GM19324 (cell line): ENCODE results near the gene MMP15.
"Not testable (repeated sequence)": the region's sequence is repeated elsewhere in the genome, so short reads cannot be mapped to it uniquely, and the experiment has no call there.

Experiments used
- ATAC-seq: cut with Tn5 transposase; IDR thresholded peaks from one replicate; pipeline ENCODE4 v1.9.1; 2021; ENCODE audit warnings: mild to moderate bottlenecking, moderate library complexity; ENCODE audit not compliant: unreplicated experiment, low FRiP score

MMP15 gene

DNA sequence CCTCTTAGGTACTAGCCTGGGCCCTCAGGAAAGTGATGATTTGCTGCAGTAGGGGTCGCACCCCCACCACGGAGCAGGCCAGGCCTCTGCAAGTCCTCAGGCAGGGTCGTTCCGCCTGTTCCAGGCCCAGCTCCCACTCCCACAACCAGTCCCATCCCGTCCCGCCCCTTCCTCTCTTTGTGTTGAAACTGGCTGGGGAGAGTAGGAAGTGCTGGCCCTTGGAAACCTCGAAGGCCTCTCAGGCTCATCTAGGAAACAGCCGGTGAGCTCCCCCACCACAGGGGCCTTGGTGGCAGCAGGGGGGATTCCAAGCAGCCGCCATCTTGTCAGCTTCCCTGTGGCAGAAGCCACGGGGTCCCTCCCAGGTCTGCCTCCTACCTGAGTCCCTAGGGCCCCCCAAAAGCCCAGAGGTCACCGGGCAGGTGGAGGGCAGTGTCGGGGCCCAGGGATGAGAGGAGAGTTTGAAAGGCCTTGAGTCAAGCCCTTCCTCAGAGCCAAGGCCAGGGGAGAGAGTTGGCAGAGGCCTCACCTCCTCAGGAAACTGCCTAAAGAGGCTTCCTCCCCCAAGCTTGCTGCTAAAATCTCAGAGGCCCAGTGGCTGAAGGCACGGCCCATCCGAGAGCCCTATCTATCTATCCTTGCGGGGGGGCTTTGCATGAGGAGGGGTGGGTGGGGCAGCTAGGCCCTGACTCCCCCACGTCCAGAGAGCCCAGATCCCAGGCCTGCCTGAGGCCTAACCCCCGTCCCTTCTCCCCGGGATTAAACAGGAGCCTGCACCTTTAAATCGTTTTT is 22.2 kb downstream of the MMP15 start:
- no peak for ATAC-seq

GRCh38 chr16:58048494-58049231 is 23.1 kb downstream of the MMP15 start:
- no peak for ATAC-seq

GRCh38 chr16:58049232-58050185 is 24.0 kb downstream of the MMP15 start:
- ATAC-seq = no peak

DNA sequence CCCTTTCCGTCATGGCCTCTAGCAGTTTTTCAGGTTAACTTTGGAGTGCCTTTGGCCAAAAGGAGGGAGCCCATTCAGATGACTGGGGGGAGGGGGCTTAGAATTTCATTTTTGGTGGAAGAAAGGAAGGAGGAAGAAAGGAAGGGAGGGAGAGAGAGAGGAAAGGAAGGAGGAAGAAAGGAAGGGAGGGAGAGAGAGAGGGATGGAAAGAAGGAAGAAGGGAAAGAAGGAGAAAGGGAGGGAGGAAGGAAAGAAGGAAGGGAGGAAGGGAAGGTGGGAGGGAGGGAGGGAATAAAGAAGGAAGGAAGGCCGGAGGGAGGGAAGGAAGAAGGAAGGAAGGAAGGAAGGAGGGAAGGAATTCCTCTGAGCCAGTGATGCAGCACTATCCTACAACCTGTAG is 25.7 kb downstream of the MMP15 start:
- ATAC-seq = no peak

GRCh38 chr16:58051821-58052603 is 26.5 kb downstream of the MMP15 start:
- no peak for ATAC-seq

DNA sequence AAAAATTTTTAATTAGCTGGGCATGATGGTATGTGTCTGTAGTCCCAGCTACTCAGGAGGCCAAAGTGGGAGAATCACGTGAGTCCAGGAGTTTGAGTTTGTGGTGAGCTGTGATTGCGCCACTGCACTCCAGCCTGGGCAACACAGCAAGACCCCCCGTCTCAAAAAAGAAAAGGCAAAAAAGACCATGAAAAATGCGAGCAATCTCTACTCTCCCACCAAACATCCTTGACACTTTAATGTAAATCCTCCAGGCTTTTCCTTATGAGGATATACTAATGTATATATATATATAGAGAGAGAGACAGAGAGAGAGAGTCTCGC is 28.1 kb downstream of the MMP15 start:
- ATAC-seq = no peak

DNA sequence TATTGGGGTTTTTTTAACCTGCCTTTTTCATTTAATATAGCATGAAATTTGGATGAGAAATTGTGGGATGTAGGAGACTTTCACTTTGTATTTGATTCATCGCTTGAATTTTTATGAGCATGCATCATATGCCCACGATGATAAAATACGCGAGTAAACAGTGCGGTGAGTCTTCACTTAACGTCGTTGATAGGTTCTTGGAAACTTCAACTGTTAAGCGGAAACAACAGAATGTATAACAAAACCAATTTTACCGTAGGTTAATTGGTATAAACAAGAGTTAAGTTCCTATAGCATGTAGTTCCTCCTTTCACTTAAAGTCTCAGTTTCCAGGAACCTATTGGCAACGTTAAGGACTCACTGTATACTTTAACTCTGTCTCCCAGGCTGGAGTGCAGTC is 28.7 kb downstream of the MMP15 start:
- ATAC-seq = no peak

DNA sequence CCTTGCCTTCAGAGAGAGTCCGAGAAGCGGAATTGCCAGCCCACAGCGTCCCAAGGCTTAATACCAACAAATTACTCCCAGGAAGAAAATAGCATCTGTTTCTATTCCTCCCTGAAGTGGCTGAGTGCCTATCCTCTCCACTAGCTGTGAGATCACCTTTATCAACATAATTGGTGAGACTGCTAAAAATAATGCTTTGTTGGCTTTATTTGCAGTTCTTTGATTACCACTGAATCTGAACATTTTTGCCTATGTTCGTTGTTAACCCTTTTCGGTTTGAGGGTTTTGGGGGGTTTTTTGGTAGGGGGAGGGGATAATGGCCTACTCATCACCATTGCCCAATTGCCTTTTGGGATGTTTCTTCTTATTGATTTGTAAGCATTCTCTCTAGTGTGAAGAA is 31.0 kb downstream of the MMP15 start:
- no peak for ATAC-seq

DNA sequence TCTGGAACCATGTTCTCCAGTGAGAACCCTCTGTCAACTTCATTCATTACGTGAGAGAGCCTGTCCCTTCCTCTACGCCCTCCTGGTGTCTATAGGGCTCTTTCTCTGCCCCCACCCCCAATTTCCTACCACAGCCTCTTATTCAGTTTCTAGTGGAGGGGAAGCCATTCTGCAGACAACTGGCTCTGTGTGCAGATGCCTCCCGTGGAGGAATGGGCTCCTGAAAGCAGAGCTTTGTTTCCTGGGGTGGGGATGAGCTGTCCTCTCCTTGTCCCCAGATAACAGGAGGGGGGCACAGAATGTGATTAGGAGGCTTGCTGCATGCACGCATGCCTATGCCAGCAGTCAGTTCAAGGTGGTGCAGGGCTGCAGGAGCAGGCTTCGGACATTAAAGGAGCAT is 31.6 kb downstream of the MMP15 start:
- no peak for ATAC-seq

DNA sequence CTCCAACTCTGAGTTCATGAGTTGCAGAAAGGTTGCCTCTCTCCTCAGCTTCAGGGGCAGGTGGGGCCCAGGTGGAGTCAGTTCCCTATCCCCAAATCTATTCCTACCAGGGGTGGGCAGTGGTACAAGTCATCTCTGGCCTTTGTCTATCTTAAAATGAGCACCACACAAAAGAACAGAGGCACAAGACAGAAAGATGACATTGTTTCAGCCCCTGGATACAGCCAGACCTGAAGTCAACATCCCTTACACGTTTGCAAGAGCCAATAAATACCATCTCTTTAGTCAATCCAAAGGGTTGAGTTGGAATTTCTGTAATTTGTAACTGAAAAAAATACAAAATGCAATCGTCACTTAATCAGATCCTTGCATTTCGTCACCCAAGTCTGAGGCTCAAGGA is 32.2 kb downstream of the MMP15 start:
- ATAC-seq = no peak

- ATAC-seq = no peak
Measured at GRCh38 chr16:58062821-58063220, 37.3 kb downstream of the MMP15 start.

DNA sequence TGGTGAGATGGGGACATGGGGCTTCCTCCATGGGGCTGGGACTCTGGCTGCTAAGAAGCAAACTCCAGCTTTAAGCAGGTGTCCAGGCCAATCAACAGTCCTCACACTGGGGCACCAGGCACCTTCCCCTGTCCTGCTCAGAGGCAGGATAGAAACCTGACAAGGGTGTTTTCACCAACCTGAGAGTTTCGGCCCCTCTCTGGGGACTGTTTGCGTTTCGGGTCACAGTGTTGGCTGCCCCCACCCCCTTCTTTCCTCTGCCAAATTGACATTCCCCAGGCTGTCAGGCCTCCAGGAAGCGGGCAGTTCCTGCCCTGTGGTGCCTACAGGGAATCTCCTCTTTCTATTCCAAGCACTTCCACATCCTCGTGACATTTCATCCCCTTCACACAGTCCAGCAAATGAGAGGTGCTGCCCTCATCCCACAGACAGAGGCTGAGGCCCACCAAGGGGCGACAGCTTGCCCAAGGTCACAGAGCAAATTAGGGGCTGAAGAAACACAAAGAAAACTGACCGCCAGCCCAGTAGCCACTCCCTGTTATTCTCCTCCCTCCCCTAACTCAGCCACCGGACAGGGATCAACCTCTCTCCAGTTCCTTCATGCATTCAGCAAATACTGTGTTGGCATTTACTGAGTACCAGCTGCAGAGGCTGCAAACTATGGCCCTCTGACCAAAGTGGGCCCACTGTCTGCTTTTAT is 38.0 kb downstream of the MMP15 start:
- ATAC-seq = no peak

- ATAC-seq = no peak
Measured at GRCh38 chr16:58070585-58070984, 45.0 kb downstream of the MMP15 start.

DNA sequence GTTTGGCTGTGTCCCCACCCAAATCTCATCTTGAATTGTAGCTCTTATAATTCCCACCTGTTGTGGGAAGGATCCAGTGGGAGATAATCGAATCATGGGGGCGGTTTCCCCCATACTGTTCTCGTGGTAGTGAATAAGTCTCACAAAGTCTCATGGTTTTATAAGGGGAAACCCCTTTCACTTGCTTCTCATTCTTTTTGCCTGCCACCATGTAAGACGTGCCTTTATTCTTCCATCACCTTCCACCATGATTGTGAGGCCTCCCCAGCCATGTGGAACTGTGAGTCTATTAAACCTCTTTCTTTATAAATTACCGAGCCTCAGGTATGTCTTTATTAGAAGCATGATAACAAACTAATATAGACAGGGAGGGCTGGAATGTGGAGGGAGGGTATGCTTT is 46.6 kb downstream of the MMP15 start:
- ATAC-seq = not testable (repeated sequence)

- not testable (repeated sequence) for ATAC-seq
Measured at GRCh38 chr16:58073086-58073485, 47.5 kb downstream of the MMP15 start.

DNA sequence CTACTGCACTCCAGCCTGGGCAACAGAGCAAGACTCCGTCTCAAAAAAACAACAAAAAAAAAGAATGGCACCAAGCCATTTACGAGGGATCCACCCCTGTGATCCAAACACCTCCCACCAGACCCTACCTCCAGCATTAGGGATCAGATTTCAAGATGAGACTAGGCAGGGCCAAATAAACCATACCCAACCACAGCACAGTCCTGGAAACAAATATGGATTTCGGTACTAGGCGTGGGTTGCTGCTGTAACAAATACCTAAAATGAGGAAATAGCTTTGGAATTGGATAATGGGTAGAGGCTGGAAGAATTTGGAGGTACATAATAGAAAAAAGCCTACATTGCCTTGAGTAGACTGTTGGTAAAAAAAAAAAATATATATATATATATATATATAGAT is 49.1 kb downstream of the MMP15 start:
- no peak for ATAC-seq

GRCh38 chr16:58076514-58076913 is 51.0 kb downstream of the MMP15 start:
- no peak for ATAC-seq

DNA sequence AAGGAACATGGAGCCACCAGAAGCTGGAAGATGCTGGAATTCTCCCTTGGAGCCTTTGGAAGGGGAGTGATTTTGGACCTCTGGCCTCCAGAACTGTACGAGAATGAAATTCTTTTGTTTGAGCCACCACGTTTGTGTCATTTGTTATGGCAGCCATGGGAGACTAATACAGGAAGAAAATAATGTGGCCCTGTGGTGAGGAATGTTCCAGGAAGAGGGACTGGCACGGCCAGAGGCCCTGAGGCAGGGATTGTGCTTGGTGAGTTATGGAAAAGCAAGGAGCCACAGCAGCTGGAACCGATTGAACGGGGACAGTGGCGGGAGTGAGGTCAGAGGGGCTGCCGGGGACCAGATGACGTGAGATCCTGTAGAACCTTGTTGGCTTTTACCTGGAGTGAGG is 52.2 kb downstream of the MMP15 start:
- no peak for ATAC-seq

DNA sequence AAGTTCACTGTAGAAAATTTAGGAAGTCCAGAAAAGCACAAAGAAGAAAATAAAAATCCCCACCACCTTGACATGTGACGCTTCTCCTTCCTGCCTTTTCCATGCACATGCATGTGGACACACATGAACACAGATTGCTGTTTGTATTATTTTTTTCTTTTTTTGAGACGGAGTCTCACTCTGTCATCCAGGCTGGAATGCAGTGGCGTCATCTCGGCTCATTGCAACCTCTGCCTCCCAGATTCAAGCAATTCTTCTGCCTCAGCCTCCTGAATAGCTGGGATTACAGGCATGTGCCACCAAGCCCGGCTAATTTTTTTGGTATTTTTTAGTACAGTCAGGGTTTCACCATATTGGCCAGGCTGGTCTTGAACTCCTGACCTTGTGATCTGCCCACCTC is 55.1 kb downstream of the MMP15 start:
- ATAC-seq = not testable (repeated sequence)

DNA sequence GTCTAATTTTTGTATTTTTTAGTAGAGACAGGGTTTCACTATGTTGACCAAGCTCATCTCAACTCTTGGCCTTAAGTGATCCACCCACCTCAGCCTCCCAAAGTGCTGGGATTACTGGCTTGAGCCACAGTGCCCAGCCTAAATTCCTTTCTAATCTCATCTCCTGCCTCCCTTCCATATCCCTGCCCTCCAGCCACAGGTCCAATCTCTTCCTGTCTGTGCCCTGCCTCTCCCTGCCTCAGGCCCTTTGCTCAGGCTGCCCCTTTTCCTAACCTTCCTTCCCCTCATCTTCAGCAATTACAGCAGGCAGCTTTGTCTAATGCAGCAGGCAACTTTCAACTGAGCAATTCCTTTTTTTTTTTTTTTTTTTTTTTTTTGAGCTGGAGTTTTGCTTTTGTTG is 56.8 kb downstream of the MMP15 start:
- ATAC-seq = no peak
